PFSK-1 (cell line): ENCODE data around the gene PROSER2.

ENCODE experiments used
- FOXP2 ChIP-seq: optimal IDR thresholded peaks from 2 replicates; pipeline ENCODE3; 2011; ENCODE audit warnings: borderline replicate concordance, control low read depth, inconsistent platforms; ENCODE audit not compliant: insufficient read depth; ENCODE audit errors: extremely low read length, extremely low read depth
- POLR2AphosphoS5 ChIP-seq: IDR thresholded peaks from 2 replicates; pipeline ENCODE4 v1.6.1; 2012; ENCODE audit warnings: low read depth, mild to moderate bottlenecking, control low read depth, low read length, moderate library complexity
- REST ChIP-seq, 2 experiments: IDR thresholded peaks; 2 replicates each; pipeline versions ENCODE4 v1.6.1 to v1.8.0; 2011 to 2012; ENCODE audit warnings: low read depth in 2 of 2, low read length in 2 of 2, control low read depth in 1 of 2, inconsistent platforms in 1 of 2, mild to moderate bottlenecking in 1 of 2, moderate library complexity in 1 of 2; ENCODE audit not compliant: insufficient read depth in 1 of 2
- SIN3A ChIP-seq: IDR thresholded peaks from 2 replicates; pipeline ENCODE4 v1.6.1; 2012; ENCODE audit warnings: mild to moderate bottlenecking, low read length, moderate library complexity, borderline replicate concordance; ENCODE audit not compliant: insufficient read depth

GRCh38 chr10:11913079-11913641 lies 90.0 kb downstream of the PROSER2 start:
- TF ChIP-seq POLR2AphosphoS5 = no peak
- no peak for TF ChIP-seq REST (IDR thresholded peaks at IDR 0.05; ENCODE audit: insufficient read depth in 1 of 2, low read depth in 2 of 2, low read length in 2 of 2)
- no peak for TF ChIP-seq FOXP2
- TF ChIP-seq SIN3A = no peak
